NT2/D1 (cell line): Measurements from ENCODE around the gene B9D2.

Experiments used
- SUZ12 ChIP-seq: IDR thresholded peaks from 2 replicates; pipeline ENCODE4 v1.6.1; 2011; ENCODE audit not compliant: insufficient read length, insufficient read depth; ENCODE audit errors: extremely low read depth
- YY1 ChIP-seq: IDR thresholded peaks from 2 replicates; pipeline ENCODE4 v1.6.1; 2011; ENCODE audit not compliant: insufficient read length, insufficient read depth

DNA sequence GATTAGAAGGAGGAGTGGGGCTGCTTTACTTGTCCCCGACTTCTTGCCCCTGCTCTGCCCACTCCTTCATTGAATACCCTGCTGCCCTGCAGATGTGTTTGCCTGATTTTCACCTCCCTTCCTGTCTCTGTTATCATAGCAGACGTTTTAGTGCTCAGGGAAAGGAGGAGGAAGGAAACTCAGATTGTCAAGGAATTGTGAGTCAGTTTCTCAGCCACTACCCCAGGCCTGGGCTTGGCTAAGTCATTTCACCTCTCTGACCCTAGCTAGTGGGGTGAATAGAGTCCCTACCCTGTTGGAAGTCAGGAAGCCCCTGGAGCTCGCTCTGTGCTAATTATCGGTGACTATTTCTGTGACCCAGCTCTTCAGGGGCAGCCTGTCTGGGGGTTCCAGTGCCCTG lies 37.5 kb upstream of the B9D2 start:
- TF ChIP-seq SUZ12, result no peak
- TF ChIP-seq YY1, result no peak
